GM10248 (cell line): Measurements from ENCODE around the gene C13orf42.

Experiments used
- CTCF ChIA-PET: fragments of 300-600 bp; sonication (Branson Sonifier 250); formaldehyde crosslinking; extraction: SDS; loops from one replicate; lab custom pipeline; 2021; ENCODE audit warnings: antibody characterized with exemption; lab: Yijun Ruan, JAX
- POLR2A ChIA-PET: fragments of 350-650 bp; sonication (Branson Sonifier 250); formaldehyde crosslinking; extraction: SDS; loops from one replicate; lab custom pipeline; 2020; ENCODE audit warnings: antibody characterized with exemption; lab: Yijun Ruan, JAX
- DNase-seq: peaks from one replicate; pipeline ENCODE4 v3.0.0; 2012; ENCODE audit errors: extremely low spot score
- TF ChIP-seq, protein P1 (sequence below): IDR thresholded peaks from 2 replicates; pipeline ENCODE4 v1.5.1; 2012; ENCODE audit warnings: mild to moderate bottlenecking, low read depth; ENCODE audit errors: extremely low read depth, missing control alignments, control extremely low read depth

C13orf42 gene

DNA sequence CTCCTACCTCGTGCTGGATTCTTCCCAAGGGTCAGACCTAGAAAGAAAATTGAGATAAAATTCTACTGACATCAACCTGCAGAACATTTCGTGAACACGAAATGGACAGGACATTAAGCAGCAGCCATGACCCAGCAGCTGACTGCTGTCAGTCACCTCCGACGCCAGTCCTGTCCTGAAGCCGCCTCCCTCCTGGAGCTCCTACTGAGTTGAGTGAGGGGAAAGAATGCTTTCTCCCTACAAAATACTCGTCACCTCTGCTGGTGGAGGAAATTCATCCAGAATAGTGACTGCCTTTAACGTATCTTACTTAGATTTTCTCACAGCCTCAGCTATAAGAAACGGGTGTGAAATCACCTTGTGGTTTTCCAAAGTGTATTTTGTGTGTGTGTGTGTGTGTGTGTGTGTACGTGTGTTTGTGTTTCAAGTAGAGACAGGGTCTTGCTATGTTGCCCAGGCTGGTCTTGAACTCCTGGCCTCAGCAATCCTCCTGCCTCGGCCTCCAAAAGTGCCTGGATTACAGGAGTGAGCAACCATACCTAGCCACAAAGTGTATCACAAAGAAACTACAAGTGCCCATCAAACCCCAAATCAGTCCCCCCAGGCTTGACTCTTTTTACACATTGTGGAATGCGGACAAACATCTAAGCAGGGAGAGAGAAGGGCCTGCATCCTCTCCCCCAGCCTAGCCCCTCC lies 2.3 kb upstream of the C13orf42 start:
- TF ChIP-seq, protein P1, sequence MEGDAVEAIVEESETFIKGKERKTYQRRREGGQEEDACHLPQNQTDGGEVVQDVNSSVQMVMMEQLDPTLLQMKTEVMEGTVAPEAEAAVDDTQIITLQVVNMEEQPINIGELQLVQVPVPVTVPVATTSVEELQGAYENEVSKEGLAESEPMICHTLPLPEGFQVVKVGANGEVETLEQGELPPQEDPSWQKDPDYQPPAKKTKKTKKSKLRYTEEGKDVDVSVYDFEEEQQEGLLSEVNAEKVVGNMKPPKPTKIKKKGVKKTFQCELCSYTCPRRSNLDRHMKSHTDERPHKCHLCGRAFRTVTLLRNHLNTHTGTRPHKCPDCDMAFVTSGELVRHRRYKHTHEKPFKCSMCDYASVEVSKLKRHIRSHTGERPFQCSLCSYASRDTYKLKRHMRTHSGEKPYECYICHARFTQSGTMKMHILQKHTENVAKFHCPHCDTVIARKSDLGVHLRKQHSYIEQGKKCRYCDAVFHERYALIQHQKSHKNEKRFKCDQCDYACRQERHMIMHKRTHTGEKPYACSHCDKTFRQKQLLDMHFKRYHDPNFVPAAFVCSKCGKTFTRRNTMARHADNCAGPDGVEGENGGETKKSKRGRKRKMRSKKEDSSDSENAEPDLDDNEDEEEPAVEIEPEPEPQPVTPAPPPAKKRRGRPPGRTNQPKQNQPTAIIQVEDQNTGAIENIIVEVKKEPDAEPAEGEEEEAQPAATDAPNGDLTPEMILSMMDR: no peak
- no peak for DNase-seq
- ChIA-PET POLR2A (no interaction called here), CTCF (interaction anchor here (3.6 kb wide), 1 partner anchor 13 kb away, joined by 20 read pairs; no protein-coding TSS in a partner anchor)

- DNase-seq: no peak
- TF ChIP-seq, protein P1: no peak
- ChIA-PET POLR2A (no interaction called here), CTCF (interaction anchor here (1.3 to 3.6 kb wide), 2 partner anchors 13 to 45 kb away, joined by 3 to 20 read pairs; no protein-coding TSS in a partner anchor)
Measured at GRCh38 chr13:51112771-51113170, 1.7 kb upstream of the C13orf42 start.

- no peak for DNase-seq
- POLR2A ChIA-PET: no interaction called here
- CTCF ChIA-PET: interaction anchor here (1.3 to 3.6 kb wide), 3 partner anchors 12 to 44 kb away, joined by 3 to 20 read pairs (median 5); no protein-coding TSS in a partner anchor
- TF ChIP-seq, protein P1: no peak
Measured at GRCh38 chr13:51111997-51112396, 923 bp upstream of the C13orf42 start.

DNA sequence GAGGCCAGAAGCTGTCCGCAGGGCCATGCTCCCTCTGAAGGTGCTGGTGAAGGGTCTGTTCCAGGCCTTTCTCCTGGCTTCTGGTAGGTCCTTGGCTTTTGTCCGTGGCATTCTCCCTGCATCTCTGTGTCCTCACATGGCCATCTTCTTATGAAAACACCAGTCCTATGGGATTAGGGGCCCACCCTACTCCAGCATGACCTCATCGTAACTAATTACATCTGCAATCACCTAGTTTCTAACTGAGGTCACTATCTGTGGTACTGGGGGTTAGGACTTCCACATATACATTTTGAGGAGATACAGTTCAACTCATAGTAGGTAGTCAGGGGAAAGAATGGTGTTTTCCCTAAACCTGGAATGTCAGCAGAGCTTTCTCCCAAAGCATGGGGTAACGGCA lies 3.1 kb downstream of the C13orf42 start:
- TF ChIP-seq, protein P1: no peak
- CTCF ChIA-PET: interaction anchor here (0.6 to 1.0 kb wide), 3 partner anchors 8 to 12 kb away, joined by 3 read pairs; no protein-coding TSS in a partner anchor
- no peak for DNase-seq
- POLR2A ChIA-PET: no interaction called here

GRCh38 chr13:51105046-51105445 lies 6.0 kb downstream of the C13orf42 start:
- POLR2A ChIA-PET: no interaction called here
- no peak for DNase-seq
- TF ChIP-seq, protein P1: no peak
- CTCF ChIA-PET: interaction anchor here (1.0 to 2.3 kb wide), 4 partner anchors 17 to 181 kb away, joined by 3 to 10 read pairs (median 6); no protein-coding TSS in a partner anchor

DNA sequence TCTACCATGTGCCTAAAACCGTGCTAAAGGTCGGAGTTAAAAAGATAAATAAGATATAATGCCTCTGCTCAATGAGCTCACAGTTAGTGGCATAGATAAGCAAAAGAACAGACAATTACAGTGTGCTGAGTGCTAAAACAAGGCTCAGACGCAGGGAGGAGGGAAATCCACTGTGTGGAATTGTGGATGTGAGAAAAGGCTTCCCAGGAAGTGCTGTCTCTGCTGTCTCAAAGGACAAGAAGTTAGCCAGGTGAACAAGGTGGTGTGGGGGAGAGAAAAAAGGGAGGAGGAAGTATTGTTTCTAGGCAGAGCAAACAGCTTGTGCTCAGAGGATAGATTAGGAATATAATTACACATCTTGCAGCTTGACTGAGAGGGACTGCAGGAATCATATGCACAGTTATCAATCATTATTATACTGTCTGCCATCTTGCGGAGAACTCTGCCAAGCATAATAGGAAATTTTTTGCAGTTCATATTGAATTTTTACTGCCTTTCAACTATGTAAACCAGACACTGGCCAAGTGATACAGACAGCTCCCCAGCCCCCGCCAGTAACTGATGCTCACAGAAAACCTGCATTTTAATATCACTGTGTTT lies 9.3 kb downstream of the C13orf42 start:
- DNase-seq: no peak

More for the DNA sequence above, 9.3 kb downstream of the C13orf42 start:
- CTCF ChIA-PET: interaction anchor here (1.9 kb wide), 1 partner anchor 23 kb away, joined by 5 read pairs; no protein-coding TSS in a partner anchor
- TF ChIP-seq, protein P1: no peak
- POLR2A ChIA-PET: no interaction called here
